Mucosa of descending colon (tissue), 3 donors: ENCODE data around the gene OSER1. TPM values are rescaled to one million over a fixed set of nuclear protein-coding genes. Genes with fewer than 3 reads are reported as not detected.
A peak's percentile ranks its signal among the peaks of the same experiment; 100 is the strongest.

ENCODE experiments used
- ATAC-seq: fragments of 200-7000 bp; cut with Tn5 transposase; one replicate; pipeline ENCODE4 v1.9.1; 2020; ENCODE audit warnings: mild to moderate bottlenecking, moderate library complexity
- DNase-seq, 3 donors: peaks; one replicate each; pipeline ENCODE4 v3.0.0-alpha.2; 2020
- H3K36me3 ChIP-seq: fragments of 200-600 bp; one replicate; pipeline ENCODE4 v1.8.0; 2021; ENCODE audit warnings: low read depth, mild to moderate bottlenecking
- H3K4me1 ChIP-seq: fragments of 200-600 bp; one replicate; pipeline ENCODE4 v1.8.0; 2021; ENCODE audit warnings: low read depth, mild to moderate bottlenecking
- H3K4me3 ChIP-seq: fragments of 200-600 bp; one replicate; pipeline ENCODE4 v1.8.0; 2021; ENCODE audit warnings: mild to moderate bottlenecking
- H3K9me3 ChIP-seq: fragments of 200-600 bp; one replicate; pipeline ENCODE4 v1.8.0; 2021; ENCODE audit warnings: mild to moderate bottlenecking
- CTCF ChIP-seq: fragments of 200-600 bp; IDR thresholded peaks from one replicate; pipeline ENCODE4 v1.8.0; 2022; ENCODE audit warnings: antibody characterized with exemption, mild to moderate bottlenecking
- intact Hi-C, 2 donors: fragments of 100-400 bp; cut with DNase I in 1 of 2; cut with micrococcal nuclease in 1 of 2; formaldehyde crosslinking; loops; one replicate each; pipeline versions ENCODE4 v1.11.0 to v1.11.1; 2022; cut with DNase I, micrococcal nuclease
- total RNA-seq, 3 donors: library from RNA; stranded (reverse); fragmentation: NEBNext Ultra II Directional in 2 of 3; extraction: Animal tissue kit (Norgen Biotek cat#: 25700) in 2 of 3; gene quantifications; one replicate each; pipeline versions ENCODE4 v1.2.1 to v1.2.4, GENCODE V29; 2021 to 2023
- donor health status: DM: no; HTN: no; CAD: no; lungs with moderate emphysema.
- donor health status: DM: no; HTN: no; CAD: no.
- donor health status: DM: no; HTN: yes; CAD: no.

OSER1 gene
- total RNA-seq, 3 donors from 2014 or later = 32.1 to 40.1 (median 32.5) TPM

GRCh38 chr20:44185574-44185973 lies 25.0 kb downstream of the OSER1 start:
- TF ChIP-seq CTCF = no peak
- no peak for DNase-seq
- no peak for ATAC-seq
- no peaks in the 10 kb centered on the region for H3K36me3 ChIP-seq
- H3K9me3 ChIP-seq = no peaks in the 10 kb centered on the region
- no peak overlapping the region for H3K4me3 ChIP-seq
- intact Hi-C loops = no loop called here
- peaks cover 11% of the 10 kb centered on the region for H3K4me1 ChIP-seq

- ATAC-seq (no peak), DNase-seq (no peak)
- intact Hi-C loops = no loop called here
- TF ChIP-seq CTCF = no peak
- no peaks in the 10 kb centered on the region for H3K36me3 ChIP-seq
- peaks cover 11% of the 10 kb centered on the region for H3K4me1 ChIP-seq
- no peaks in the 10 kb centered on the region for H3K9me3 ChIP-seq
- H3K4me3 ChIP-seq = no peak overlapping the region
Observed at GRCh38 chr20:44183282-44183681, 27.3 kb downstream of the OSER1 start.

GRCh38 chr20:44182863-44183262 lies 27.7 kb downstream of the OSER1 start:
- intact Hi-C loops = no loop called here
- Histone ChIP-seq H3K9me3 (no peaks in the 10 kb centered on the region), H3K4me3 (no peak overlapping the region), H3K4me1 (peaks cover 11% of the 10 kb centered on the region), H3K36me3 (no peaks in the 10 kb centered on the region)
- DNase-seq (no peak), ATAC-seq (no peak)
- no peak for TF ChIP-seq CTCF

GRCh38 chr20:44182135-44182765 lies 28.3 kb downstream of the OSER1 start:
- intact Hi-C loops = no loop called here
- no peak for TF ChIP-seq CTCF
- no peaks in the 10 kb centered on the region for H3K9me3 ChIP-seq
- DNase-seq (no peak), ATAC-seq (no peak)
- H3K4me1 ChIP-seq = peaks cover 10% of the 10 kb centered on the region
- H3K4me3 ChIP-seq = no peak overlapping the region
- H3K36me3 ChIP-seq = no peaks in the 10 kb centered on the region

GRCh38 chr20:44181611-44182010 lies 29.0 kb downstream of the OSER1 start:
- intact Hi-C loops = no loop called here
- Histone ChIP-seq H3K9me3 (no peaks in the 10 kb centered on the region), H3K4me3 (no peak overlapping the region), H3K4me1 (peaks cover 3% of the 10 kb centered on the region), H3K36me3 (no peaks in the 10 kb centered on the region)
- DNase-seq (no peak), ATAC-seq (no peak)
- no peak for TF ChIP-seq CTCF

- TF ChIP-seq CTCF = no peak
- Histone ChIP-seq H3K36me3 (no peaks in the 10 kb centered on the region), H3K4me3 (no peak overlapping the region), H3K9me3 (no peaks in the 10 kb centered on the region), H3K4me1 (no peaks in the 10 kb centered on the region)
- intact Hi-C loops = no loop called here
- no peak for ATAC-seq
- DNase-seq = peak in 1 of 3 donors; percentile 13
Observed at GRCh38 chr20:44180814-44181213, 29.8 kb downstream of the OSER1 start.
